ENCODE results near the gene ARHGAP4. TPM values are rescaled to one million over a fixed set of nuclear protein-coding genes. Genes with fewer than 3 reads are reported as not detected.

Gene ARHGAP4
- total RNA-seq, 2 experiments from 2014 or later, result 456 to 463 TPM

DNA sequence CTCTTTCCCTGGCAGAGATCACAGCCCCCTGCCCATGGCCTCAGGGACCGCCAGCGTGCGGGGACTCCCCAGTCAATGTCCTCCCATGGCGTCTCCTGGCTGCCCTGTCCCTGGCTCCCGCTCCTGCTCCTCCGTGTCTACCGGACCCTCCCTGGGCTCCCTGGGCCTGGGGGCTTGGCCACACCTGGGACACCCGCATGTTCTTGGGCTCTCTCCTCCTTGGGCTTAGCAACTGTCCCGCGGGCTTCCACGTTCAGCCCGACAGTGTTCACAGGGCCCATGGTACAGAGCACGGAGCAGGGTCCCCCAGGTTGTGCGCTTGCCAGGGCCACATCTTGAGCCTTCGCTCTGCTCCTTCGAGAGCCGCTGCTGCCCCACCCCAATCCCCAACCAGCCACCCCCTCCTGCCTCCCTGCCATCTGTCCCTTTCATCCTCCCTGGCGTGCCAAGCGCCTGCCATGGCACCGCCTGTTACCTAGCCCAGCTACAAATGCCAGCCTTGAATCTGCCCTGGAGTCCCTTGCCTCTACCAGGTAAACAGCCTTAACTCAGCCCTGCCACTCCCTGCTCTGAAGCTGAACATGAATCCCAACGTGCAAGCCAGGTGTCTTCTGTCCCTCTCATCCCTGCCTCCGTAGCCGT lies 17.7 kb downstream of the ARHGAP4 start:
- H3K4me1 ChIP-seq (ENCODE audit: insufficient read depth, low read length), result peaks cover 42% of the 10 kb centered on the region
- H3K9me3 ChIP-seq (ENCODE audit: control insufficient read depth in 1 of 2, insufficient read depth in 1 of 2, low read length in 2 of 2), result no peaks in the 10 kb centered on the region
- intact Hi-C loops (cut with DNase I, micrococcal nuclease), result no loop called here
- Mint-ChIP-seq H3K9me3 (no peaks in the 10 kb centered on the region), H3K4me1 (ENCODE audit: low read depth) (peaks cover 32% of the 10 kb centered on the region), H3K36me3 (ENCODE audit: low read depth) (peaks cover 20% of the 10 kb centered on the region), H3K27ac (no peak overlapping the region), H3K4me3 (no peak overlapping the region), H3K27me3 (no peaks in the 10 kb centered on the region)
- POLR2A ChIA-PET, result interaction anchor here (1.3 to 7.3 kb wide), 2 partner anchors 18 to 126 kb away, joined by 3 to 63 read pairs; partner anchors contain the start of gene ARHGAP4
- TF ChIP-seq, protein P1, sequence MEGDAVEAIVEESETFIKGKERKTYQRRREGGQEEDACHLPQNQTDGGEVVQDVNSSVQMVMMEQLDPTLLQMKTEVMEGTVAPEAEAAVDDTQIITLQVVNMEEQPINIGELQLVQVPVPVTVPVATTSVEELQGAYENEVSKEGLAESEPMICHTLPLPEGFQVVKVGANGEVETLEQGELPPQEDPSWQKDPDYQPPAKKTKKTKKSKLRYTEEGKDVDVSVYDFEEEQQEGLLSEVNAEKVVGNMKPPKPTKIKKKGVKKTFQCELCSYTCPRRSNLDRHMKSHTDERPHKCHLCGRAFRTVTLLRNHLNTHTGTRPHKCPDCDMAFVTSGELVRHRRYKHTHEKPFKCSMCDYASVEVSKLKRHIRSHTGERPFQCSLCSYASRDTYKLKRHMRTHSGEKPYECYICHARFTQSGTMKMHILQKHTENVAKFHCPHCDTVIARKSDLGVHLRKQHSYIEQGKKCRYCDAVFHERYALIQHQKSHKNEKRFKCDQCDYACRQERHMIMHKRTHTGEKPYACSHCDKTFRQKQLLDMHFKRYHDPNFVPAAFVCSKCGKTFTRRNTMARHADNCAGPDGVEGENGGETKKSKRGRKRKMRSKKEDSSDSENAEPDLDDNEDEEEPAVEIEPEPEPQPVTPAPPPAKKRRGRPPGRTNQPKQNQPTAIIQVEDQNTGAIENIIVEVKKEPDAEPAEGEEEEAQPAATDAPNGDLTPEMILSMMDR (IDR thresholded peaks at IDR 0.05), result no peak
- H3K27me3 ChIP-seq (ENCODE audit: control insufficient read depth in 1 of 2, insufficient read depth in 2 of 2, low read length in 2 of 2), result no peaks in the 10 kb centered on the region
- H3K27ac ChIP-seq (ENCODE audit: low read depth in 1 of 2, low read length in 2 of 2), result no peak overlapping the region
- CTCF ChIA-PET, result interaction anchor here (0.8 kb wide), 1 partner anchor 15 kb away, joined by 3 read pairs; no protein-coding TSS in a partner anchor
- DNase-seq (peak in 1 of 14 experiments; percentile 1), ATAC-seq (ENCODE audit: poor library complexity) (no peak)
- peaks cover 32% of the 10 kb centered on the region for H3K36me3 ChIP-seq (ENCODE audit: insufficient read depth, low read length)
- no peak overlapping the region for H3K4me3 ChIP-seq (ENCODE audit: low read length)

DNA sequence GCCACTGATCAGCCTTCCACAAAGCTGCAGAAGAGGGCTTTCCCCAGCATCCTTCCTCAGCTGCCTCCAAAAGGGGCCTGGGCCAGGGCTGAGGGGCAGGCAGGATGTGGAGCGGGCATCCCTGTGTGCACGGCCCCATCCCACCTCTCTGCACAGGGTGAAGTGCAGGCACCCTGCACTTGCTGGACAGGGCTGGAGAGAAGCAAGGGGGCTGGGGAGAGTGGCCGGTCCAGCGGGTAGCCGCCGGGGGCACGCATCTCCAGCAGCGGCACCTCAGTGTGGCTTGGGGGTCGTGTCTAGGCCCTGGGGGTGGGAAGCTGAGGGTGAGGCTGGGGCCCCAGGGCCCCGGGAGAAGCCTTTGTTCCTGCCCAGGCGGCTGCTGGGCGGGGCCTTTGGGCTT lies 18.6 kb downstream of the ARHGAP4 start:
- DNase-seq (no peak), ATAC-seq (ENCODE audit: poor library complexity) (no peak)
- CTCF ChIA-PET, result interaction anchor here (2.0 kb wide), 1 partner anchor 40 kb away, joined by 6 read pairs; no protein-coding TSS in a partner anchor
- H3K4me1 Mint-ChIP-seq (ENCODE audit: low read depth), result peaks cover 39% of the 10 kb centered on the region
- intact Hi-C loops (cut with DNase I, micrococcal nuclease), result no loop called here
- no peaks in the 10 kb centered on the region for H3K27me3 Mint-ChIP-seq
- POLR2A ChIA-PET, result interaction anchor here (1.2 to 7.3 kb wide), 3 partner anchors 19 to 125 kb away, joined by 3 to 63 read pairs (median 3); partner anchors contain the start of gene ARHGAP4
- TF ChIP-seq, protein P1 (IDR thresholded peaks at IDR 0.05), result no peak
- H3K36me3 Mint-ChIP-seq (ENCODE audit: low read depth), result peaks cover 17% of the 10 kb centered on the region
- H3K9me3 Mint-ChIP-seq, result no peaks in the 10 kb centered on the region
- no peak overlapping the region for H3K27ac ChIP-seq (ENCODE audit: low read depth in 1 of 2, low read length in 2 of 2)
- H3K27me3 ChIP-seq (ENCODE audit: control insufficient read depth in 1 of 2, insufficient read depth in 2 of 2, low read length in 2 of 2), result no peaks in the 10 kb centered on the region
- no peak overlapping the region for H3K4me3 Mint-ChIP-seq
- no peaks in the 10 kb centered on the region for H3K9me3 ChIP-seq (ENCODE audit: control insufficient read depth in 1 of 2, insufficient read depth in 1 of 2, low read length in 2 of 2)
- H3K4me3 ChIP-seq (ENCODE audit: low read length), result no peak overlapping the region
- H3K36me3 ChIP-seq (ENCODE audit: insufficient read depth, low read length), result peaks cover 24% of the 10 kb centered on the region
- peaks cover 45% of the 10 kb centered on the region for H3K4me1 ChIP-seq (ENCODE audit: insufficient read depth, low read length)
- peak overlapping the region; percentile 30 for H3K27ac Mint-ChIP-seq

DNA sequence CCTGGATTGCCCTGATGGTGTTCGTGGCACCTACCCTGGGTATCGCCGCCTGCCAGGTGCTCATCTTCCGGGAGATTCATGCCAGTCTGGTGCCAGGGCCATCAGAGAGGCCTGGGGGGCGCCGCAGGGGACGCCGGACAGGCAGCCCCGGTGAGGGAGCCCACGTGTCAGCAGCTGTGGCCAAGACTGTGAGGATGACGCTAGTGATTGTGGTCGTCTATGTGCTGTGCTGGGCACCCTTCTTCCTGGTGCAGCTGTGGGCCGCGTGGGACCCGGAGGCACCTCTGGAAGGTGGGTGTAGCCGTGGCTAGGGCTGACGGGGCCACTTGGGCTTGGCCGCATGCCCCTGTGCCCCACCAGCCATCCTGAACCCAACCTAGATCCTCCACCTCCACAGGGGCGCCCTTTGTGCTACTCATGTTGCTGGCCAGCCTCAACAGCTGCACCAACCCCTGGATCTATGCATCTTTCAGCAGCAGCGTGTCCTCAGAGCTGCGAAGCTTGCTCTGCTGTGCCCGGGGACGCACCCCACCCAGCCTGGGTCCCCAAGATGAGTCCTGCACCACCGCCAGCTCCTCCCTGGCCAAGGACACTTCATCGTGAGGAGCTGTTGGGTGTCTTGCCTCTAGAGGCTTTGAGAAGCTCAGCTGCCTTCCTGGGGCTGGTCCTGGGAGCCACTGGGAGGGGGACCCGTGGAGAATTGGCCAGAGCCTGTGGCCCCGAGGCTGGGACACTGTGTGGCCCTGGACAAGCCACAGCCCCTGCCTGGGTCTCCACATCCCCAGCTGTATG lies 19.7 kb downstream of the ARHGAP4 start:
- Mint-ChIP-seq H3K9me3 (no peaks in the 10 kb centered on the region), H3K27ac (peak overlapping the region; percentile 71), H3K4me1 (ENCODE audit: low read depth) (peaks cover 40% of the 10 kb centered on the region), H3K27me3 (no peaks in the 10 kb centered on the region), H3K36me3 (ENCODE audit: low read depth) (peaks cover 9% of the 10 kb centered on the region), H3K4me3 (no peak overlapping the region)
- peak; percentile 42 for ATAC-seq (ENCODE audit: poor library complexity)
- TF ChIP-seq, protein P1 (IDR thresholded peaks at IDR 0.05), result no peak
- intact Hi-C loops (cut with DNase I, micrococcal nuclease), result no loop called here
- CTCF ChIA-PET, result interaction anchor here (0.8 to 2.0 kb wide), 3 partner anchors 17 to 41 kb away, joined by 3 to 6 read pairs (median 4); no protein-coding TSS in a partner anchor
- Histone ChIP-seq H3K4me3 (ENCODE audit: low read length) (no peak overlapping the region), H3K27ac (ENCODE audit: low read depth in 1 of 2, low read length in 2 of 2) (no peak overlapping the region), H3K36me3 (ENCODE audit: insufficient read depth, low read length) (peaks cover 18% of the 10 kb centered on the region), H3K9me3 (ENCODE audit: control insufficient read depth in 1 of 2, insufficient read depth in 1 of 2, low read length in 2 of 2) (no peaks in the 10 kb centered on the region), H3K4me1 (ENCODE audit: insufficient read depth, low read length) (peaks cover 49% of the 10 kb centered on the region), H3K27me3 (ENCODE audit: control insufficient read depth in 1 of 2, insufficient read depth in 2 of 2, low read length in 2 of 2) (no peaks in the 10 kb centered on the region)
- POLR2A ChIA-PET, result interaction anchor here (0.6 to 7.3 kb wide), 6 partner anchors 9 to 113 kb away, joined by 3 to 63 read pairs (median 4); partner anchors contain the start of genes ARHGAP4, HCFC1 and SSR4
- peak in 4 of 14 experiments; percentile 7 to 53 (median 38) for DNase-seq

Data from CD4-positive, alpha-beta T cell (primary cell).